Activated CD4-positive, alpha-beta T cell treated with anti-CD3 and anti-CD28 coated beads for 48 hours (primary cell): Measurements from ENCODE around the gene OAF.

Experiments used
- DNase-seq: peaks from one replicate; pipeline ENCODE4 v3.0.0-alpha.2; 2020

Gene OAF

DNA sequence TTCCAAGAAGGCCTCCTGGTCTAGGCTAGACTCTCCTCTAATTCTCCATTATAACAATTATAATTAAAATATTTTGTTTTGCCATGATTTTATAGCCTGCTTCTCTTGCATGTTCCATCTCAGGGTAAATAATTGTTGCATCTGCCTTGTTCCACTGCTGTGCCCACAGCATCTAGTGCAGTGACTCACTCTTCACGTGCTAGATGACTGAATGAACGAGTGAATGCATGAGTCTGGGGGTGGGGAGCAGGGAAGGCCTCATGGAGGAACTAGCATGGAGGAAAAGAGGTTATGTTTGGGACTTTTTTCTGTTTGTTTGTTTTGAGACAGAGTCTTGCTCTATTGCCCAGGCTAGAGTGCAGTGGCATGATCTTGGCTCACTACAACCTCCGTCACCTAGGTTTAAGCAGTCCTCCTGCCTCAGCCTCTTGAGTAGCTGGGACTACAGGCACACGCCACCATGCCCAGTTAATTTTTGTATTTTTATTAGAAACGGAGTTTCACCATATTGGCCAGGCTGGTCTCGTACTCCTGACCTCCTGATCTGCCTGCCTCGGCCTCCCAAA, 5.2 kb upstream of the OAF start:
- DNase-seq, result no peak

DNA sequence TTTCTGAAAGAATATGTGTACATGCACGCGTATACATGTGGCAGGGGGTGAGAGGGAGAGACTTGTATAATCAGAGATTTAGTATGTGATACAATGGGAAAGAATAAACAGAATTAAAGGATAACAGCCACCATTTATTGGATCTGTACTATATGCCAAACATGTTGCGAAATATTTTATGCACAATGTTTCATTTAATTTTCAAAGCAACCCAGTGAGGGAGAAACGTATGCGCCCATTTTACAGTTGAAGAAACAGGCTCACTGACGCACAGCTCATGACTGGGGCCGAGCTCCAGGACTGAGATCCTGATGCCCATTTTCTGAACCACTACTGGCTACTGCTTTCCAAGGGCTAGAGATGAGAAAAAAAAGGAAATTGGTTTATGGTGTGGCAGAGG, 3.3 kb upstream of the OAF start:
- no peak for DNase-seq

DNA sequence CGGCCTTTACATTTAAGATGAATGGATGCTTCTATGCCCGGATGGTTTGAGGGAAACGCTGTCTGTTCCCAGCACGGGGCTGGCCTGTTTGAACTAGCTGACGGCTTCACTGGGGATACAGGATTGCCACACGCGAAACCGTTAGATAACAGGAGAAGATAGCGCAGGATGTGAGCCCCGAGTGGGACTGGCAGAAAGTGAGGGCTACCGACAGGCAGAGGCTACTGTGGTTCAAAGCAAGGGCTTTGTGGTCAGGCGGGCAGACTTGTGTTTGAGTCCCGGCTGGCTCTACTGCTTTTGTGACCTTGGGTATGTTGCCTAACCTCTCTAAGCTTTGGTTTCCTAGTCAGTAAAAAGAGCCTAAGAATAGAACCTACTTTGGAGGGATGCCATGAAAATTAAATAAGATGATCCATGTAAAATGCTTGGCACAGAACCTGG, 2.8 kb upstream of the OAF start:
- no peak for DNase-seq

DNA sequence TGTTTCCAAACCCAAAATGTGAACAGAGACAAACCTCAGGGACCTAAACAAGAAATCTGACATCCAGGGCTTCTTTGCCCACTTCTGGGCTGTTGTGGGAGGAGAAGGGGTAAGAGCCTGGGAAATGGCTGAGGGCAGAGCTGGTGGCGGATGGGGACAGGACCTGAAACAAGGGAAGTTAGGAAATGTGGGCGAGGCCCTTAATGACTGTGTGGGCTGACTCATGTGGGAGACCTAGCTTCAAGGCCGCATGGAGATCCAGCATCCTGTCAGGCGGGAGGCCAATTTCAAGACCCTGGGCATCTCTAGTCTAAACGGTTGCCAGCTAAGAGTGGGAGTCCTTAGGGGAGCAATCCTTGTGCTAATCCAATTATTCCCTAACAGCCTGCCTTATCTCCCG, 2.1 kb upstream of the OAF start:
- DNase-seq, result no peak

DNA sequence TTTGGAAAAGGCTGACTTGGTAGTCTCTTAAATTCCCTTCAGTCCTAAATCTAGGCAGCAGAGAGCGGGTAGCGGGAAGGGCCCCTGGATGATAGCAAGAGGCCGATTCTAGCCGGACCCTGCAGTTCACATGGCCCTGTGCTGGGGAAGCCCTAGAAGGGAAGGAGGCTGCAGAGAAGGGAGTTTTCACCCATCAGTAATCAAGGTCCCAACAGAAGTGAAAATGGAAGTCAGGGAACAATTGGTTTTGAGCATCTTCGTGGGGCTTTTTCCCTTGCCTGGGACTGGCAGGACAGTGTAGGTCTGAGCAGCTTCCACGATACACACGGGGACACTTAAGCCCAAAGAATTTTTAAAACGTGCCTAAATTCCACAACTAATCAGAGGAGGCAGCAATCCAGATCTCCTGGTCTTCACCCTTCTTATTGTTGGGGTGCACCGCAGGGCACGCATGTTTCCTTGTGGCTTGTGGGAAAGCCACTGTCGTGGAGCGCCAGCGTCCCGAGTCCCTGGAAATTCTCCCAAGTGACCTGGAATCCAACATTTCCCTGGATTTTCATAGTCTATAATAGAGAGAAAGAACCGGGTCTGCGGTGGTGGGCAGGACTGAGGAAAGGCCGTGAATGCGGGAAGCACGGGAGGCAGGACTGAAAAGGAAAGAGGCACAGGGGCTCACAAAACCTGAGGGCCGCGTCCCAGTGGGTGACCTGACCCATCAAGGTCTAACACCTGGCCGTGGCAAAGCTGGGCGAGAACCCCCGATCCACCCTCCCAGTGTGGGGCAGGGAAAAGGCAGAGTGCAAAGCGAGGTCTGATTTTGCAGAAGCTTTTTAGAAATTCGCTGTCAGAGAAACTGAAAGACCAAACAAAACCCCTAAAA, 846 bp upstream of the OAF start:
- DNase-seq, result peak; percentile 9

DNA sequence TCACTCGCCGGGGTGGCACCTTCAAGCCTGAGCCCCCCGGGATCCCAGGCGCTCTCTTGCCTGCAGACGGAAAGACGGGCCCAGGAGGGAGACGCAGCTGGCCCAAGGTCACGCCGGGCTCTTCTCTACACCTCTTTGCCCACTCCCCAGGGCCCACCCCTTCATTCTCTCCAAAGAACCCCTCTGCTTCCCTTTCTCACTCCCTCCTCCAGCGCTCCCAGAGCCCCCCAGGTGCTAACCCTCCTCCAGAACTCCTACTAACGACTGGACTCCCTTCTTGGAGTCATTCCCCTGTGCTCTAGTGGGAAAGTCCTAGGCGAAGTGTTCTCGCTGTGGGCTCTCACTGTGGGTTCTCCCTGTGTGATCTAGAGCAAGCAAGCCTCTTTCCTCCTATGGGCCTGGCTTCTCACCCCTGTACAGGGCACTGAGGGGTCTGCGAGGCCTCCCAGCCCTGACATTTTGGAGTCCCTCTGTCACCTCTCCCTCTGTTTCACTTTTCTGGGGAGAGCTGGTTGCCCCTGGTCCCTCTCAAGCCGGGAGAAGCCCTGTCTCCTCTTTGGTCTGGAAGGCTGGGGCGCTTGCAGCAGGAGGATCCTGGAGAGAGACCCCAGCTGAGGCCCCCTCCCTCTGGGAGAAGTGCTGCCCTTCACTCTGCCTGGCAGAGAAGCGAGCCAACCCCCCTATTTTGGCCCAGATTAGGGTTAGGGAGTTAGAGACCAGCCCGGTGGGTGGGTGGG, 858 bp downstream of the OAF start:
- DNase-seq, result no peak

DNA sequence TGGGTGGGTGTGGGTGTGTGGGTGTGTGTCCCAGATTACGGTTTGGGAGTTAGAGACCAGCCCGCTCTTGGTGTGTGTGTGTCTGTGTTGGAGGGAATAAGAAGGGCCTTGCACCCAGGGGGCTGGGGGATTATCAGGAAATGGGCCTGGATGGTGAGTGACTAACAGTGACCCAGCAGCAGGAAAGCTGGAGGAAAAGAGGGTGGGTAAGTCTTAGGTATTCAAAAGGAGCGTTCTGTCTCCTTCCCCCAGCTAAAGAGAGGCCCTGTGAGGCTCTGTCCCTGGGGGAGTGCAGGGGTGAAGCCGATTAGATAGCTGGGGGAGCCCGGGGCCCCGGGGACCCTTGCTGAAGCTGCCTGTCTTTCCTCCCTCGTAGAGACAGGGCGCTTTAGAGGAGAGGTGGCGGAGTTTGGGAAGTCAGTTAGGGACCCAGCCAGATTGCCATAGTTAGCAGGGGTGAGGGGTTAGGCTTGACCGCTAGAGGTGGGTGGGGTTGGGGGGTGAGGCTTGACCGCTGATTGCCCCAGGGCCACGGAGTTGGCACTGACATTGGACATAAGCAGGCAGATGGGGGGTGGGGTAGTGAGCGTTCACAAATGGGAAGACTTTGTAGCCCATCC, 1.5 kb downstream of the OAF start:
- no peak for DNase-seq

DNA sequence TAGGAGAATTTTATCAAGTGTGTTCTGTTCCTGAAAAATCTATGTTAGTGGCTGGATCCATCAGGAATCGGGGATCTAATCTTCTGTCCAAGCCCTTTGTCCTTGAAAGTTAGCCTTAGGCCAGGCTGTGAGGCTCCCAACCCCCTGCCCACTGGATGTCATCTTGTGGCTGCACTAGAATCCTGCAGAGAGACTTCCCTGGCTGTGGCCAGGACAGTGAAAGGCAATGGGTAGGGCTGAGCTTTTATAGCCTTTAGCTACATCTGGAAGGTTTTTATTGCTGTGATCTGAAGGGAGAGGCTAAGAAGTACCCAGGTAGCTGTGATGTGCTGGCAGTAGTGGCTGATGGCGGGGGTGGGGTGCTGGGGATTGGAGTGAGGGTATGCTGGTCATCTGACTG, 2.1 kb downstream of the OAF start:
- DNase-seq, result no peak

DNA sequence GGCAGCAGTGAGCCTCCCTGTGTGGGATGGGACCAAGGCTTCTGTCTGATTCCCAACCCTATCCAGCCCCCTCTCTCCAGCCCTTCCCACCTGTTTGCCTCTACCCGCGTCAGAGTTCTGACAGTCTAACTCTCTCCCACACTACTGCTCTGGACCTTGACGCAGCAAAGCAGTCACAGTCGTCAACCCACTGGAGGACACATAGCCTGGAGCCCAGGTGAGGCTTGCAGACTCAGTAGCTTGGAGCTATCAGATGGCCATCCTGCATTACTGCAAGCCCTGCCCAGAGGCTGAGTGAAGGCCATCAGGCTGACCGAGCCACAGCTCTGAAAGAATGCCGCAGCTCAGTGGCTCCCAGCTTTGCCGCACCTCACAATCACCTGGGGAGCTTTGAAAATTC, 3.7 kb downstream of the OAF start:
- DNase-seq, result no peak

DNA sequence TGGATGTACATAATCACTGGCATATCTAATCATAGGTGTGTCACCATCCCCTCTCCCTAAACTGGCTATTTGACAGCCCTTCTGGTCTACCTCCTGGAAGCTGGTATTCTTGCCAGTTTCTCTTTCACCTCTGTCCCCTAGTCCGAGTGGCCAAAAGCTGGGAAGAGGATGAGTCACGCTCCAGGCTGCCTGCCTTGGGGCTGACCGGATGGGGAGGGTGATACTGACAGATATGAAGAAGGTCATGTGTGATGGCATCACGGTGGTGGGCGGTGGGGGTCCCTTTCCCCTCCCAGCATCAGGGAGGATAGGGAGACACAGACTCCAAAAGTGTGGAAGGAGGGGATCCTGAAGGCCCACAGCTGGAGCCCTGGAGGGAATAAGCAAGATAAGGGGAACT, 4.8 kb downstream of the OAF start:
- DNase-seq, result no peak

DNA sequence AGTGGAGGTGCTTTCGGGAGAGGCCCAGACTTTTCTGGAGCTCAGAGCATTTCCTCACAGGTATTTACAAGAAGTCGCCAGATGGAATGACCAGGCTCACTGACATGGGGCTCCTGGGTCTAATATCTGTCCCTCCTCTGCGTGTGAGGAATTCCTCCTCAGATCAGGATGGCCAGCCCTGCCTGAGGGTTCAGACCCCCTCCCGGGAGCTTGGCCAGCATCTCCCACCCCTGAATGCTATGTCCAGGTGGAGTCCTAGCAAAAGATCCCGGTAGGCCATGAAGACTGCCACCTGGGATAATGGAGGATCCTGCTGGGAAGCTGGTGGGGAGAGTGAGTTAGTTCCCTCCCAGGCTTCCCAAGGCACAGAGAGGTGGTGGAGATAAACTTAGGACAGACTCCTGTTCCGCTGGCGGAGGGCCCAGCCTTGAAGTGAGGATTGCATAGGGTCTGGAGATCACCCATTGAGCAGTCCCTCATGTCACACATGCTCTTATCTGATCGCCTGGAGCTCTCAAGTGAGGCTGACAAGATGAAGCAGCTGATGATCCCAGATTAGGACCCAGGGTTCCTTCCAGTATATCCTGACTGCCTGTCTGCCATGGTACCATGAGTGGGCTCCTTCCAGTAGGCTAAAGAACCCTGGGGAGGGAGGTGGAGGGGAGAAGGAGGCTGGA, 5.7 kb downstream of the OAF start:
- DNase-seq, result no peak

DNA sequence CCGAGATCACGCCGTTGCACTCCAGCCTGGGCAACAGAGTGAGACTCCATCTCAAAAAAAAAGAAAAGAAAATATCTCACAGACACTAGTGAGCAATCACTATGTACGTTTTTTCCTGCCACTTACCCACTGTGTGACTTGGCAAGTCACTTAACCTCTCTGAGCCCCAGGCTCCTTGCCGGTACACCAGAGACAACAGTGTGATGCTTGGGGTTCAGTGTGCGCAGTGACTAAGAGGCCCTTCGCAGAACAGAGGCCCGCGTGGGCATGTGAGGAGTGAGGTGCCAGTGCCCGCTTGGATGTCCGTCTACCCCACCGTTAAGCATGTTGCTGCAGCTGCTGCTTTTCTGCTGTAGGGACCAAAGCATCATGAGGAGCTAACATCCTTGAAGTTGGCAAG, 6.7 kb downstream of the OAF start:
- no peak for DNase-seq

DNA sequence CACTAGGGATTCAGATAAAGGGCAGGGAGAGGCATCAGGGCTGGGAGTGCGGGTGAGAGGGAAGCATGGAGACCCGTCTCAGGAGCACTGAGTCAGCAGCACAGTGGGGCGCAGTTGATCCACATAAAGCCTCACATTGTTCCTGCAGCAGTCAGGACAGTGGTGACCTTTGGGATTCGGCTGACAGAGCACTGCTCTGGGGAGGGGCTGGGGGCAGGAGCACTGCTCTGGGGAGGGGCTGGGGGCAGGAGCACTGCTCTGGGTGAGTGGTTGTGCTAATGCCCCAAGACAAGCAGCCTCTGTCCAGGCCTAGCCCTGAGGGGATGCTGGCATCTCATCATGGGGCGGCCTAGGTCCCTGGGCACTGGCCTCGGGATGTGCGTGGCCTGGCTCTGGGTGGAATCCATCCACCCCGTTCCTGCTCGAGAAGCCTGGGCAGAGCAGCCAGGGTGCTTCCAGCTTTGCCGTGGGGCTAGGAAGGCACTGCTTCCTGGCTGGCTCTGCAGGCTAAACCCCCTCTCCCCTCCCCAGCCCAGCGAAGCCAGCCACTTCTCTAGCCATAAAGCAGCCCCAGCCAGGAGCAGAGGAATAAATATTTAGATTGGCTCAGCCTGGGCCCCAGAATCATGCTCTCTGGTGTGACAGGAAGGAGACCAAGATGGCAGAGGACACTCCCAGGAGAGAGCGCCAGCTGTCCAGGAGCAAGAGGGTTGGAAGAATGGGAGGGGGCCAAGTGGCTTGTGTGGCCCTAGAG, 7.3 kb downstream of the OAF start:
- no peak for DNase-seq

DNA sequence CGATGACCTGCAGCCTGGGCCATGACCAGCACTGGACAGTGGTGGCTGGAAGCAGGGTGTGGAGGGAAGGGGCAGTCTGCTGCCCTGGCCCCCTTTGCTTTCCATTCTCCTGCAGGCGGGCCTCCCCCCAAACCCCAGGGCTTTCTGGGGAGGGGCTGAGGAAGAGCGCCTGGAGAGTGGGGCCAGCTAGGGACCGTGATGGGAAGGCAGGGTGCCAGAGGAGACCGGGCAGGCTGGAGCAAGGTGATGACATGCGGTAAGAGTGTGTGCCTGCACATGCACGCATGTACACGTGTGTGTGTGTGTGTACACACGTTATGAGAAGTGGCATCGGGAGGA, 7.8 kb downstream of the OAF start:
- no peak for DNase-seq

DNA sequence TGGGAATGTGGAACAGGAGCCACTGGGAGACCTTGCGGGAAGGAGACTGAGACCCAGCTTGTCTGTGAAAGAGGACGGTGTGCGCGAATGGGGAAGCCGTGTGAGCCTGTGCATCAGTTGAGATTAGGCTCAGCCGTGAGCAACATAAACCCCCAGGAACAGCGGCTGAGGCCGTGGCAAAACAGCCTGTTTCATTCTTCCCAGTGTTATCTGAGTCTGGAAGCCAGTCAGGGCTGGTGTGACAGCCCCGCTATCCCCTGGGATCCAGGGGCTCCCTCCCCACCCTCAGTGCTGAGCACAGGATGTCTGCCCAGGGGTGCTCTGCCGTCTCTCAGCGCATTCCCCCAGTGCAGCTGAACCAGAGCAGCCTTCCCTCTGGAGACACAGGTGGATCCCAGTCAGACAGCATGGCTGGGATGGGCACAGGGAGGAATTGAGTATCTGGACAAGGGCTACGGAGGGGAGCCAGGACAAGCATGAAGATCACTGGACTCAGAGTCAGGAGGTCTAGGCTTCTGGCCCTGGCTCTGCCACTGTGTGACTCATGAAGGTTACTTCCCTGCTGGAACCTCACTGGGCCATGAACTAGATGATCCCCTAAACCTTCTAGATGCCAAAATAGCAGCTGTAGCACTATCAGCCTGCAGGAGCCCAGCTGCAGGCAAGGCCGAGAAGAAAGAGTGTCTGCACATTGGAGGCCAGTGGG, 8.6 kb downstream of the OAF start:
- no peak for DNase-seq

DNA sequence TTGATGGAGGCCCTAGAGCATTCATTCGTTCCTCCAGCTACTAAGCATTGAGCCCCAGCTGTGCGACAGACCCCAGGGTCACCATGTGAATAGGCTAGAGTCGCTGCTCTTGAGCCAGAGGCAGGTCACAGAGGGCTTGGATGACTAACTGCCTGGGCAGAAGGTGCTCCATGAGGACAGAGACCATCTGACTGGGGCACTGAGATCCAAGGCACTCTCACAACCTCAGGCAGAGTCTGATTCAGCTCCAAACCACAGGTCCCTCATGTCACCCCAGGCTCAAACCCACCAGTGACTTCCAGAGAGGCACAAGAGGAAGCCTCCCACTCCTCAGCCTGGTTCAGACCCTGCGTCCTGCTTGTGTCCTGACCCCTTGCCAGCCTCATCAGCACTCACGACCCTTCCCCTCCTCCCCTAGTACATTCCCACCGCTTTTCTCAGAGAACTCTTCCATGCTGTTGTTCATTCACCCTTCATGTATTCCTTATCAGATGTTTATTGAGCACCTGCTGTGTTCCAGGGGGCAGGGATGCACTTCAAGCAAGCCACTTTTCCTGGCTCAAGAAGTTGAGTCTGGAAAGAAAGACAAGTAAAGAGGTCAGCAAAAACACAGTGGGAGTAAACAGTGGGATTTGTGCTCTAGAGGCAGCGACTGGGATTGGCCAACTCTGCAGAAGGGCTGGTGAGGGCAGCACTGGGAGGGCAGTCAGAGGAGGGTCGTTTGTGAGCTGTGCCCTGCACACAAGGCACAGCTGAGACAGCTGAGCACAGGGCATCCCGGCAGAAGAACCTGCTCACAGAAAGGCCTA, 9.3 kb downstream of the OAF start:
- no peak for DNase-seq

DNA sequence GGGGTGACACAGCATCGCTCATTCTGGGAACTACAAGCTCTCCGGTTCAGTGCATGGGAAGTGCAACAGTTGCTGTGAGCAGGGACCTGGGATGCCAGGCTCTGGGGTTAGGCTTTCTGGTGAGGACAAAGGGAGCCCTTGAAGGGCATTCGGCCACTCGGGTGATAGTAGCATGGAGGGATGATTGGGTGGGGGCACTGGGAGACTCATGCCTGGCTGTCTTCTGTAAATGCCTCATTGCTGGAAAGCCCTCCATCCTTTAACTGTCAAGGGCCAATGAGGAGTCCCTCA, 9.9 kb downstream of the OAF start:
- no peak for DNase-seq

DNA sequence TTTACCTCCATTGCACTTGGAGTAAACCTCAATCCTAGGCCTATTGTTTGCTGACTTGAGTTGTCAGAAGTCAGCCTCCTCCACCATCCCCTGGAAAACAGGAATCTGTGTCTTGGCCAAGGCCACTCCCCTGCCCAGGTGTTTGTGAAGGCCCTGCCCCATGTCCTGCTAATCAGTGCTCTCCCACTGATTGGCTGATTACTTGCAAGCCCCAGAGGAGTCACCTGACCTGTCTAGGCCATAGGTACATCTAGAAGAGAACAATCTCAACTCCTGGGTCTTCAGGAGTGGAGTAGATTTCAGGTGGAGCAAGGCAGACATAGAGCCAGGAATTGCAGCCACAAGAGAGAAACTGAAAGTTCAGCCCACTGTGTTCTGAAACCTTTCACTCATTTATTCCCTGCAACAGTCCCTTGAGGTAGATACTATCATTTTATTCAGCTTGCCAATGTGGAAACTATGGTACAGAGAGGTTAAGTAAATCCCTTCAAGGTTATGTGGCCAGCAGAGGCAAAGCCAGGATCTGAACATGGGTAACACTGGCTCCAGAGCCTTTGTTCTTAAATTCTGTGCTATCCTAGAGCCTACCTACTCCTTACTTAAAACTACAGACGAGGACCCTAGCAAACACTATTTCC, 10.4 kb downstream of the OAF start:
- DNase-seq, result no peak

DNA sequence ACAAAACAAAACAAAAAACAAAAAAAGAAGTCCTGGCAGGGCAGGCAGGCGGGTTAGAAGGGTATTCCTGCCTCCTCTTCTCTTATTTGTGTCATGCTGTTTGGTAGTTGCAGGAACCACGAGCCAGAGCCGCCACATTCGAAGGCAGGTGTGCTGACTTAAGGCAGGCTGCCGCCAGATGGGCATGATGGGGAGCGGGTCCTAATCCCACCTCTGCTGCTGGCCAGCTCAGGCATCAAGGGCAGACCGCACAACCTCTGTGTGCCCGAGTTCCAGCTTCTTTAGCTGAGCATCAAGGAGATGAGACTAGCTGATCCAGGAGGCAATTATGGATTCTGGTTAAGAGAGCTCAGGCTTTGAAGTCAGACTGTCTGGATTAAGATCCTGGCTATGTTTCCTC, 12.1 kb downstream of the OAF start:
- no peak for DNase-seq

DNA sequence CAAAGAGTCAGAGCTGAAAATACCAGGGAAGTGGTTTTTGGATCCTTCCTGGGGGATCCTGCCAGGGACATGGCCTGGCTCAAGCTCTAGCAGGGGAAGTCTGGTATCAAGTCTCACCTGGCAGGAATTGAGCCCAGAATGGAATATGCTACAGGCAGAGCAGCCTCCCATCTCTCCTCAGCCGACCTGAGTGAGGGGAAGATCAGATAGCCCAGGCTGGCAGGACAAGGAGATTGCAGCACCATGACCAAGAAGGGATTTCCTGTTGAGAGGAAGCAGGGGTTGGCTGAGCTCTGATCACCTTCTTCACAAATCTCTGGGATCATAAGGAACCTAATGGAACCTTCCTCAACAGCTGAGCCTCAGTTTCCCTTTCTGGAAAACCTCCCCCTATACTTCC, 13.0 kb downstream of the OAF start:
- DNase-seq, result no peak

DNA sequence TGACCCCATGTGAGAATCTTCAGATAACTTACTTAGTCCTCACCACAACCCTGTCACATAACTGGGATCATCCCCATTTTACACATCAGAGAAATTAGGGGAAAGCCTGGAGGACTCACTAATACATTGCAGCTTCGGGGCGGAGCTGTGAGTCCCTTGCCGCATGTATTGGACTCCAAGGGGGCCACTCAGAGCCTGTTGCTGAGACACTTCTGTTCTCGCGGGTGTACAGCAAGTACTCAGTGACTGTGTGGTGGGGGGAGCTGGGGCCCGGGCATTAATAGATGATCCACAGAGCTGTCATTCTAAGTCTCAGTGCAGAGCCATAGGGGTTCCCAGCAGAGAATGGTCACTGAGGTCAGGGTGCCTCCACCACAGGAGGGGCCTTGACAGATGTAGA, 13.5 kb downstream of the OAF start:
- DNase-seq, result no peak
